A549 (cell line): ENCODE results near the gene UTS2R. TPM values are rescaled to one million over a fixed set of nuclear protein-coding genes. Genes with fewer than 3 reads are reported as not detected.

Experiments
- ATAC-seq, 2 experiments: fragments of 200-7000 bp in 1 of 2; fragments of >200 bp in 1 of 2; cut with Nextera tagmentation in 1 of 2; cut with Tn5 transposase in 1 of 2; 3 replicates each; pipeline versions ENCODE4 v1.8.0 to v1.9.1; 2018 to 2020; ENCODE audit warnings: mild to moderate bottlenecking in 1 of 2, moderate library complexity in 1 of 2
- CTCF ChIA-PET: fragments of 300-600 bp; sonication (Branson Sonifier 250); formaldehyde crosslinking; extraction: SDS; loops from one replicate; lab custom pipeline; 2021; ENCODE audit warnings: antibody characterized with exemption, inconsistent platforms; lab: Yijun Ruan, JAX
- POLR2A ChIA-PET: fragments of 350-600 bp; formaldehyde crosslinking; extraction: SDS; loops from one replicate; lab custom pipeline; 2021; ENCODE audit warnings: antibody characterized with exemption, inconsistent platforms; lab: Yijun Ruan, JAX
- DNase-seq, 2 experiments: peaks; one replicate each; pipeline versions ENCODE4 v3.0.0 to v3.0.0-alpha.2; 2011 to 2016; ENCODE audit warnings: low read depth in 1 of 2, low spot score in 1 of 2
- FAIRE-seq: peaks from 2 replicates; lab custom pipeline; 2011; peaks lifted over from hg19 to GRCh38; lab: Jason Lieb, UNC
- H3K27ac ChIP-seq, 2 experiments: fragments of >200 bp; sonication (Bioruptor Twin); formaldehyde crosslinking; 3 replicates each; pipeline ENCODE4 v1.5.1; 2016 to 2017
- H3K4me1 ChIP-seq: fragments of >200 bp; sonication (Bioruptor Twin); formaldehyde crosslinking; 3 replicates; pipeline ENCODE4 v1.6.1; 2016
- H3K4me2 ChIP-seq: fragments of >200 bp; sonication (Bioruptor Twin); formaldehyde crosslinking; 3 replicates; pipeline ENCODE4 v1.6.1; 2016
- H3K4me3 ChIP-seq: fragments of >200 bp; sonication (Bioruptor Twin); formaldehyde crosslinking; 3 replicates; pipeline ENCODE4 v1.5.1; 2016
- H3K9me3 ChIP-seq: fragments of >200 bp; sonication (Bioruptor Twin); formaldehyde crosslinking; 3 replicates; pipeline ENCODE4 v1.6.1; 2016
- CEBPB ChIP-seq, 2 experiments: fragments of >200 bp in 1 of 2; sonication (Bioruptor Twin) in 1 of 2; formaldehyde crosslinking in 1 of 2; IDR thresholded peaks; 2 replicates each; pipeline ENCODE4 v1.6.1; 2012 to 2016
- CHD2 ChIP-seq: fragments of 150-350 bp; IDR thresholded peaks from 2 replicates; pipeline ENCODE4 v1.6.1; 2014; ENCODE audit warnings: low read length; ENCODE audit not compliant: partially characterized antibody
- EHMT2 ChIP-seq: fragments of 200-600 bp; sonication (generic); IDR thresholded peaks from 2 replicates; pipeline ENCODE4 v1.6.1; 2016; ENCODE audit warnings: antibody characterized with exemption, low read depth, mild to moderate bottlenecking, moderate library complexity
- EP300 ChIP-seq, 2 experiments: fragments of >200 bp; sonication (Bioruptor Twin); formaldehyde crosslinking; IDR thresholded peaks; 2 replicates in 1 of 2; 3 replicates in 1 of 2; pipeline ENCODE4 v1.6.1; 2016 to 2017
- FOSL2 ChIP-seq, 2 experiments: fragments of 450-650 bp in 1 of 2; fragments of >200 bp in 1 of 2; sonication (Bioruptor Twin) in 1 of 2; formaldehyde crosslinking; IDR thresholded peaks; 2 replicates each; pipeline versions ENCODE4 v1.5.0 to v1.6.1; 2016 to 2020; ENCODE audit warnings: mild to moderate bottlenecking in 1 of 2, moderate library complexity in 1 of 2
- HOXA7 ChIP-seq: fragments of 250-450 bp; sonication (Bioruptor Pico); IDR thresholded peaks from 2 replicates; pipeline ENCODE4 v1.5.0; 2020; ENCODE audit warnings: mild to moderate bottlenecking, moderate library complexity
- HOXB5 ChIP-seq: fragments of 250-450 bp; sonication (Bioruptor Pico); IDR thresholded peaks from 2 replicates; pipeline ENCODE4 v1.5.0; 2020; ENCODE audit warnings: mild to moderate bottlenecking, moderate library complexity
- JUN ChIP-seq, 2 experiments: fragments of >200 bp; sonication (Bioruptor Twin); formaldehyde crosslinking; IDR thresholded peaks; 2 replicates in 1 of 2; 3 replicates in 1 of 2; pipeline ENCODE4 v1.6.1; 2016 to 2017
- JUNB ChIP-seq: fragments of >200 bp; sonication (Bioruptor Twin); formaldehyde crosslinking; IDR thresholded peaks from 2 replicates; pipeline ENCODE4 v1.6.1; 2016
- KDM5A ChIP-seq: fragments of 200-600 bp; sonication (generic); IDR thresholded peaks from 2 replicates; pipeline ENCODE4 v1.6.1; 2016; ENCODE audit warnings: antibody characterized with exemption, mild to moderate bottlenecking
- PBX3 ChIP-seq: IDR thresholded peaks from 2 replicates; pipeline ENCODE4 v1.6.1; 2012
- PHF8 ChIP-seq: fragments of 200-600 bp; sonication (generic); IDR thresholded peaks from 2 replicates; pipeline ENCODE4 v1.6.1; 2016; ENCODE audit warnings: low read depth, mild to moderate bottlenecking, antibody characterized with exemption, moderate library complexity, borderline replicate concordance
- POLR2A ChIP-seq: IDR thresholded peaks from 2 replicates; pipeline ENCODE4 v1.6.1; 2012; ENCODE audit warnings: mild to moderate bottlenecking, low read length
- POLR2AphosphoS2 ChIP-seq: conservative IDR thresholded peaks from 2 replicates; pipeline ENCODE4 v1.6.1; 2012; ENCODE audit warnings: low read length, improper control_type of control experiment, inconsistent platforms
- RAD21 ChIP-seq, 2 experiments: fragments of >200 bp in 1 of 2; sonication (Bioruptor Twin) in 1 of 2; formaldehyde crosslinking in 1 of 2; IDR thresholded peaks in 1 of 2; conservative IDR thresholded peaks in 1 of 2; 2 replicates in 1 of 2; 3 replicates in 1 of 2; pipeline ENCODE4 v1.6.1; 2012 to 2018; ENCODE audit warnings: inconsistent platforms in 1 of 2
- REST ChIP-seq: fragments of 200-600 bp; sonication (generic); IDR thresholded peaks from 2 replicates; pipeline ENCODE4 v1.6.1; 2016; ENCODE audit warnings: antibody characterized with exemption, mild to moderate bottlenecking, moderate library complexity
- RNF2 ChIP-seq: fragments of 200-600 bp; sonication (generic); IDR thresholded peaks from 2 replicates; pipeline ENCODE4 v1.6.1; 2016; ENCODE audit warnings: low read depth, mild to moderate bottlenecking, antibody characterized with exemption, moderate library complexity, borderline replicate concordance
- SREBF2 ChIP-seq: fragments of 450-650 bp; IDR thresholded peaks from 2 replicates; pipeline ENCODE4 v1.6.1; 2014; ENCODE audit warnings: mild to moderate bottlenecking, moderate library complexity
- ZSCAN20 ChIP-seq: fragments of 250-450 bp; sonication (Bioruptor Pico); IDR thresholded peaks from 2 replicates; pipeline ENCODE4 v1.8.0; 2022; ENCODE audit warnings: mild to moderate bottlenecking, moderate library complexity
- WGBS: methylation state at CpG from one replicate; pipeline ENCODE4 v1.1.6; 2017; ENCODE audit errors: missing lambda C conversion rate; 5-methylcytosine and 5-hydroxymethylcytosine counted together
- polyA plus RNA-seq, 4 experiments: library from polyadenylated mRNA; depleted of rRNA in 3 of 4; stranded (reverse); fragments of >200 nt; fragmentation: RNase III in 1 of 4; extraction: RNeasy Plus Mini Kit Qiagen cat#74134 plus additional on column Dnase treatment in 1 of 4; gene quantifications; 2 replicates in 3 of 4; 3 replicates in 1 of 4; pipeline ENCODE4 v1.2.3, GENCODE V29; 2011 to 2017

UTS2R gene
- polyA plus RNA-seq, 2 of the 4 experiments (the other 2 are of a cell fraction), result not detected

- TF ChIP-seq KDM5A (no peak), HOXA7 (CRISPR knock-in tag) (no peak), CEBPB (IDR thresholded peaks at IDR 0.05) (no peak), CHD2 (no peak), SREBF2 (no peak)
Measured at GRCh38 chr17:82387705-82388106, 16.1 kb downstream of the UTS2R start (continued).

GRCh38 chr17:82388223-82388921 is 16.8 kb downstream of the UTS2R start:
- Histone ChIP-seq H3K27ac (no peak overlapping the region), H3K9me3 (no peaks in the 10 kb centered on the region), H3K4me1 (peaks cover 24% of the 10 kb centered on the region), H3K4me3 (no peak overlapping the region), H3K4me2 (no peak overlapping the region)
- WGBS, result 72% methylated on average over 26 of the region's 34 CpGs
- FAIRE-seq, result no peak
- CTCF ChIA-PET, result interaction anchor here (1.0 to 2.8 kb wide), 4 partner anchors 8 to 154 kb away, joined by 3 to 15 read pairs (median 4); no protein-coding TSS in a partner anchor
- TF ChIP-seq REST (peak; percentile 51; the same call in 1 of the 2 replicates), RAD21 (conservative IDR thresholded peaks at IDR 0.05 in 1 of 2, IDR thresholded peaks at IDR 0.05 in 1 of 2) (peak in 1 of 2 experiments; percentile 16; a peak in 1 of 5 replicates), EP300 (IDR thresholded peaks at IDR 0.05) (no peak)
- ATAC-seq, result peak in 1 of 2 experiments; percentile 18; a peak in 3 of 6 replicates
- POLR2A ChIA-PET, result interaction anchor here (0.5 kb wide), 1 partner anchor 91 kb away, joined by 3 read pairs; no protein-coding TSS in a partner anchor
- peak in 1 of 2 experiments; percentile 41 for DNase-seq

GRCh38 chr17:82388922-82389283 is 17.3 kb downstream of the UTS2R start:
- Histone ChIP-seq H3K4me3 (no peak overlapping the region), H3K9me3 (no peaks in the 10 kb centered on the region), H3K4me2 (no peak overlapping the region), H3K4me1 (peaks cover 24% of the 10 kb centered on the region), H3K27ac (no peak overlapping the region)
- TF ChIP-seq JUN (IDR thresholded peaks at IDR 0.05), result no peak
- no peak for TF ChIP-seq HOXB5 (CRISPR knock-in tag)
- no peak for TF ChIP-seq POLR2A
- no peak for TF ChIP-seq EHMT2
- no peak for TF ChIP-seq ZSCAN20 (CRISPR knock-in tag)
- no peak for TF ChIP-seq POLR2AphosphoS2
- no peak for TF ChIP-seq EP300 (IDR thresholded peaks at IDR 0.05)
- no peak for TF ChIP-seq PBX3
- TF ChIP-seq RNF2, result no peak
- TF ChIP-seq JUNB, result no peak
- no peak for TF ChIP-seq FOSL2 (IDR thresholded peaks at IDR 0.05)
- no peak for TF ChIP-seq FOSL2 (CRISPR knock-in tag; IDR thresholded peaks at IDR 0.05)
- no peak for TF ChIP-seq HOXA7 (CRISPR knock-in tag)
- TF ChIP-seq CEBPB (IDR thresholded peaks at IDR 0.05), result no peak
- no peak for TF ChIP-seq PHF8
- no peak for DNase-seq
- ChIA-PET CTCF (interaction anchor here (0.6 to 2.8 kb wide), 4 partner anchors 9 to 387 kb away, joined by 3 to 15 read pairs (median 3); no protein-coding TSS in a partner anchor), POLR2A (no interaction called here)
- no peak for FAIRE-seq
- 87% methylated on average over 21 of the region's 21 CpGs for WGBS
- ATAC-seq, result no peak
